ENCODE results near the gene DHX29. TPM values are rescaled to one million over a fixed set of nuclear protein-coding genes. Genes with fewer than 3 reads are reported as not detected.

The DHX29 gene
- total and polyA plus RNA-seq, 2 donors (not counting 1 experiment from before 2014, with no cell fraction given): 3.9 to 18.1 TPM

DNA sequence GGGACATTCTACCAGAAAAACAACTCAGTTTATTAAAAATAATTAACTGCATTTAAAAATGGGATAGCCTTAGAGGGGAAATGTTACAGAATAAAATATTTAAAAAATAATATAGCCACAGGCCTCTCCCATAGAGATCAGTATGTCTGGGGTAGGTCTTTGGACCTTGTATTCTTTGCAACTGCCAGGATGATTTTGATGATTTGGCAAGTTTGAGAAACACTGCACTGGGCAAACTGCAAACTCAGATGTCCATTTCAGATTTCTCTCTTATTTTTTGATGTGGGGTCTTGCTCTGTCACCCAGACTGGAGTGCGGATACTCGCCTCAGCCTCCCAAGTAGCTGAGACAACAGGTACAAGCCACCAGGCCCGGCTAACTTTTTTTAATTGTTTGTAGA, 49.2 kb downstream of the DHX29 start:
- no peak overlapping the region for H3K27ac ChIP-seq (ENCODE audit: low read length in 2 of 2)

DNA sequence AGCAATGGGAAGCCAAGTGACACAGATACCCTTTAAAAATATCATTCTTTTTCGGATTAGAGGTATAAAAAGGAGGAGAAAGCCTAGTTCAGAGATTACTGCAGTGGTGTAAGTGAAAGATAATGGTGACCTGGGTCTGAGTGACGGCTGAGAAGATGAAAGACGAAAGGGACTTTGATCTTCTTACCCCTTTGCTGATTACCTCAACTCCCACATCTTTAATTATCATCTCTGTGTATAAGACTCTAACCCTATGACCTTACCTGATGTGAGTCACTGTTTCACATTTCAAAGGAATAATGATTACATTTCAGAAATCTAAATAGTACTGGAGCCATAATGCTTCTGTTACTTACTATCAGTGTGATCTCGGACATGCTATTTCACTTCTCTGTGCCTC, 52.7 kb downstream of the DHX29 start:
- H3K36me3 ChIP-seq (replicated peaks in 1 of 2; ENCODE audit: control extremely low read depth in 1 of 2, control insufficient read depth in 1 of 2, extremely low read depth in 1 of 2, insufficient read depth in 2 of 2, low read length in 1 of 2): peaks cover 0 to 36% of the 10 kb centered on the region in 2 experiments
- POLR2A ChIA-PET: no interaction called here
- intact Hi-C loops (cut with micrococcal nuclease): no loop called here

More for the DNA sequence above, 49.2 kb downstream of the DHX29 start:
- Mint-ChIP-seq H3K9me3 (ENCODE audit: insufficient read depth) (no peaks in the 10 kb centered on the region), H3K27me3 (no peaks in the 10 kb centered on the region), H3K4me1 (no peaks in the 10 kb centered on the region), H3K4me3 (no peak overlapping the region), H3K27ac (no peak overlapping the region)
- Histone ChIP-seq H3K79me2 (ENCODE audit: control insufficient read depth, insufficient read depth, low read length) (no peaks in the 10 kb centered on the region), H3K36me3 (replicated peaks in 1 of 2; ENCODE audit: control extremely low read depth in 1 of 2, control insufficient read depth in 1 of 2, extremely low read depth in 1 of 2, insufficient read depth in 2 of 2, low read length in 1 of 2) (peaks cover 0 to 65% of the 10 kb centered on the region in 2 experiments), H3K9me3 (ENCODE audit: control extremely low read depth in 1 of 3, control insufficient read depth in 2 of 3, insufficient read depth in 1 of 3, low read length in 2 of 3) (no peaks in the 10 kb centered on the region), H4K20me1 (ENCODE audit: control insufficient read depth, insufficient read depth, low read length, poor library complexity, severe bottlenecking) (no peaks in the 10 kb centered on the region), H3K9ac (ENCODE audit: low read length) (no peak overlapping the region), H3K4me2 (replicated peaks; ENCODE audit: low read depth, low read length, poor library complexity, severe bottlenecking) (no peak overlapping the region), H3K27me3 (replicated peaks in 1 of 4; ENCODE audit: control extremely low read depth in 1 of 4, control insufficient read depth in 3 of 4, insufficient read depth in 4 of 4, low read length in 3 of 4) (no peaks in the 10 kb centered on the region), H2AFZ (ENCODE audit: insufficient read depth, low read depth, low read length, poor library complexity, severe bottlenecking) (no peak overlapping the region), H3K4me1 (ENCODE audit: control insufficient read depth in 2 of 2, insufficient read depth in 2 of 2, low read length in 2 of 2) (no peaks in the 10 kb centered on the region), H3K4me3 (ENCODE audit: control extremely low read depth in 1 of 5, extremely low read depth in 1 of 5, insufficient read depth in 1 of 5, low read depth in 2 of 5, low read length in 4 of 5) (no peak overlapping the region)
- intact Hi-C loops (cut with micrococcal nuclease): no loop called here
- CTCF ChIA-PET: no interaction called here
- no peak for DNase-seq
- 100% methylated on average over 2 of the region's 3 CpGs for WGBS (ENCODE audit: insufficient coverage)
- ATAC-seq (ENCODE audit: low read depth): no peak
- POLR2A ChIA-PET: no interaction called here
- TF ChIP-seq, protein P1, sequence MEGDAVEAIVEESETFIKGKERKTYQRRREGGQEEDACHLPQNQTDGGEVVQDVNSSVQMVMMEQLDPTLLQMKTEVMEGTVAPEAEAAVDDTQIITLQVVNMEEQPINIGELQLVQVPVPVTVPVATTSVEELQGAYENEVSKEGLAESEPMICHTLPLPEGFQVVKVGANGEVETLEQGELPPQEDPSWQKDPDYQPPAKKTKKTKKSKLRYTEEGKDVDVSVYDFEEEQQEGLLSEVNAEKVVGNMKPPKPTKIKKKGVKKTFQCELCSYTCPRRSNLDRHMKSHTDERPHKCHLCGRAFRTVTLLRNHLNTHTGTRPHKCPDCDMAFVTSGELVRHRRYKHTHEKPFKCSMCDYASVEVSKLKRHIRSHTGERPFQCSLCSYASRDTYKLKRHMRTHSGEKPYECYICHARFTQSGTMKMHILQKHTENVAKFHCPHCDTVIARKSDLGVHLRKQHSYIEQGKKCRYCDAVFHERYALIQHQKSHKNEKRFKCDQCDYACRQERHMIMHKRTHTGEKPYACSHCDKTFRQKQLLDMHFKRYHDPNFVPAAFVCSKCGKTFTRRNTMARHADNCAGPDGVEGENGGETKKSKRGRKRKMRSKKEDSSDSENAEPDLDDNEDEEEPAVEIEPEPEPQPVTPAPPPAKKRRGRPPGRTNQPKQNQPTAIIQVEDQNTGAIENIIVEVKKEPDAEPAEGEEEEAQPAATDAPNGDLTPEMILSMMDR (IDR thresholded peaks at IDR 0.05): no peak
- no peak for TF ChIP-seq EZH2 (IDR thresholded peaks at IDR 0.05; ENCODE audit: borderline replicate concordance, insufficient read depth, low read depth, low read length, poor library complexity, severe bottlenecking)

More for the DNA sequence above, 52.7 kb downstream of the DHX29 start:
- Histone ChIP-seq H3K9me3 (ENCODE audit: control extremely low read depth in 1 of 3, control insufficient read depth in 2 of 3, insufficient read depth in 1 of 3, low read length in 2 of 3) (no peaks in the 10 kb centered on the region), H3K79me2 (ENCODE audit: control insufficient read depth, insufficient read depth, low read length) (no peaks in the 10 kb centered on the region), H4K20me1 (ENCODE audit: control insufficient read depth, insufficient read depth, low read length, poor library complexity, severe bottlenecking) (no peaks in the 10 kb centered on the region), H3K9ac (ENCODE audit: low read length) (no peak overlapping the region), H3K4me1 (ENCODE audit: control insufficient read depth in 2 of 2, insufficient read depth in 2 of 2, low read length in 2 of 2) (no peaks in the 10 kb centered on the region), H3K27ac (ENCODE audit: low read length in 2 of 2) (no peak overlapping the region), H3K4me2 (replicated peaks; ENCODE audit: low read depth, low read length, poor library complexity, severe bottlenecking) (no peak overlapping the region), H3K4me3 (ENCODE audit: control extremely low read depth in 1 of 5, extremely low read depth in 1 of 5, insufficient read depth in 1 of 5, low read depth in 2 of 5, low read length in 4 of 5) (no peak overlapping the region), H3K27me3 (replicated peaks in 1 of 4; ENCODE audit: control extremely low read depth in 1 of 4, control insufficient read depth in 3 of 4, insufficient read depth in 4 of 4, low read length in 3 of 4) (no peaks in the 10 kb centered on the region), H2AFZ (ENCODE audit: insufficient read depth, low read depth, low read length, poor library complexity, severe bottlenecking) (no peak overlapping the region)
- CTCF ChIA-PET: no interaction called here
- TF ChIP-seq, protein P1 (IDR thresholded peaks at IDR 0.05): no peak
- TF ChIP-seq EZH2 (IDR thresholded peaks at IDR 0.05; ENCODE audit: borderline replicate concordance, insufficient read depth, low read depth, low read length, poor library complexity, severe bottlenecking): no peak
- no peaks in the 10 kb centered on the region for H3K27me3 Mint-ChIP-seq
- DNase-seq (no peak), ATAC-seq (ENCODE audit: low read depth) (no peak)
- no peaks in the 10 kb centered on the region for H3K4me1 Mint-ChIP-seq
- no CpG with 5 or more reads among the region's 4 CpGs for WGBS (ENCODE audit: insufficient coverage)
- no peaks in the 10 kb centered on the region for H3K9me3 Mint-ChIP-seq (ENCODE audit: insufficient read depth)
- no peak overlapping the region for H3K4me3 Mint-ChIP-seq
- H3K27ac Mint-ChIP-seq: no peak overlapping the region
